HepG2 (cell line): ENCODE results near the gene PEAK1. TPM values are rescaled to one million over a fixed set of nuclear protein-coding genes. Genes with fewer than 3 reads are reported as not detected.

Source experiments
- ATAC-seq: fragments of 200-7000 bp; cut with Tn5 transposase; 3 replicates; pipeline ENCODE4 v1.9.1; 2020; ENCODE audit warnings: mild to moderate bottlenecking, moderate library complexity
- BruUV-seq: library from RNA; stranded (reverse); fragments of 400-500 nt; replicated peaks from 2 replicates; lab custom pipeline; 2021; lab: Mats Ljungman, UMichigan
- CTCF ChIA-PET: fragments of 300-600 bp; formaldehyde crosslinking; extraction: SDS; loops from one replicate; lab custom pipeline; 2021; ENCODE audit warnings: low total read pairs, inconsistent platforms, low intra/inter-chr PET ratio; lab: Yijun Ruan, JAX
- POLR2A ChIA-PET: fragments of 350-600 bp; sonication (Branson Sonifier 250); formaldehyde crosslinking; loops from one replicate; lab custom pipeline; 2020; ENCODE audit warnings: antibody characterized with exemption, inconsistent platforms; lab: Yijun Ruan, JAX
- DNase-seq: peaks from one replicate; pipeline ENCODE4 v3.0.0-alpha.2; 2015; ENCODE audit warnings: low spot score
- FAIRE-seq: peaks from 3 replicates; lab custom pipeline; 2011; peaks lifted over from hg19 to GRCh38; lab: Jason Lieb, UNC
- H2AFZ ChIP-seq: one replicate; pipeline ENCODE4 v1.6.1; 2011; ENCODE audit warnings: low read length, inconsistent platforms
- H3K27ac ChIP-seq: fragments of 300-600 bp; 3 replicates; pipeline ENCODE4 v1.8.0; 2011; ENCODE audit warnings: mixed run types, mild to moderate bottlenecking, mixed read lengths, low read length, inconsistent platforms; ENCODE audit not compliant: insufficient read depth; ENCODE audit errors: extremely low read length
- H3K27me3 ChIP-seq, 2 experiments: fragments of 200-600 bp in 1 of 2; 2 replicates in 1 of 2; 3 replicates in 1 of 2; pipeline versions ENCODE4 v1.6.0 to v1.8.0; 2011; ENCODE audit warnings: low read length in 2 of 2, mild to moderate bottlenecking in 2 of 2, moderate library complexity in 2 of 2, inconsistent platforms in 1 of 2; ENCODE audit not compliant: insufficient read depth in 2 of 2, control insufficient read depth in 1 of 2
- H3K36me3 ChIP-seq, 2 experiments: fragments of 200-600 bp in 1 of 2; replicated peaks in 1 of 2; 2 replicates in 1 of 2; 3 replicates in 1 of 2; pipeline versions ENCODE4 v1.5.1 to v1.8.0; 2011; ENCODE audit warnings: low read length in 2 of 2, inconsistent platforms in 1 of 2; ENCODE audit not compliant: insufficient read depth in 2 of 2, control insufficient read depth in 1 of 2
- H3K4me1 ChIP-seq: 2 replicates; pipeline ENCODE4 v1.5.1; 2012; ENCODE audit warnings: low read length, inconsistent platforms; ENCODE audit not compliant: insufficient read depth
- H3K4me2 ChIP-seq: 2 replicates; pipeline ENCODE4 v1.6.0; 2011; ENCODE audit warnings: low read depth, low read length, inconsistent platforms
- H3K4me3 ChIP-seq, 3 experiments: fragments of 200-600 bp in 1 of 3; sonication (generic), shearing (Covaris generic) in 1 of 3; replicated peaks in 1 of 3; 2 replicates each; pipeline ENCODE4 v1.5.1; 2011 to 2016; ENCODE audit warnings: low read length in 3 of 3, inconsistent platforms in 2 of 3, low read depth in 2 of 3, mild to moderate bottlenecking in 2 of 3, control low read depth in 1 of 3, mixed read lengths in 1 of 3; ENCODE audit not compliant: insufficient read depth in 1 of 3
- H3K79me2 ChIP-seq: one replicate; pipeline ENCODE4 v1.6.1; 2011; ENCODE audit warnings: low read length, inconsistent platforms; ENCODE audit not compliant: insufficient read depth
- H3K9ac ChIP-seq: 2 replicates; pipeline ENCODE4 v1.6.0; 2011; ENCODE audit warnings: mild to moderate bottlenecking, low read depth, low read length, inconsistent platforms; ENCODE audit not compliant: insufficient read depth
- H3K9me3 ChIP-seq: 2 replicates; pipeline ENCODE4 v1.5.1; 2012; ENCODE audit warnings: mild to moderate bottlenecking, low read length
- H4K20me1 ChIP-seq: 2 replicates; pipeline ENCODE4 v1.6.0; 2011; ENCODE audit warnings: inconsistent platforms, mild to moderate bottlenecking, low read length, moderate library complexity; ENCODE audit not compliant: insufficient read depth
- GTF2F1 ChIP-seq: fragments of 150-350 bp; IDR thresholded peaks from 2 replicates; pipeline ENCODE4 v1.6.1; 2014; ENCODE audit warnings: low read length
- LBX2 ChIP-seq: sonication (generic); formaldehyde crosslinking; IDR thresholded peaks from 2 replicates; pipeline ENCODE4 v1.5.0; 2020; ENCODE audit warnings: missing genetic modification reagents, mild to moderate bottlenecking, borderline replicate concordance
- MAFF ChIP-seq: IDR thresholded peaks from 2 replicates; pipeline ENCODE4 v1.6.1; 2011; ENCODE audit warnings: low read depth, low read length, improper control_type of control experiment
- MAFK ChIP-seq, 2 experiments: IDR thresholded peaks in 1 of 2; conservative IDR thresholded peaks in 1 of 2; 2 replicates each; pipeline ENCODE4 v1.6.1; 2011; ENCODE audit warnings: improper control_type of control experiment in 2 of 2, low read length in 2 of 2
- SP1 ChIP-seq, 2 experiments: fragments of 450-650 bp in 1 of 2; sonication (generic) in 1 of 2; formaldehyde crosslinking in 1 of 2; IDR thresholded peaks; 2 replicates each; pipeline versions ENCODE4 v1.4.0 to v1.6.1; 2016 to 2020; ENCODE audit warnings: missing genetic modification reagents in 1 of 2
- TRIM24 ChIP-seq: sonication (generic); formaldehyde crosslinking; IDR thresholded peaks from 2 replicates; pipeline ENCODE4 v1.8.0; 2022; ENCODE audit warnings: mild to moderate bottlenecking, missing genetic modification reagents
- ZNF746 ChIP-seq: sonication (generic); formaldehyde crosslinking; IDR thresholded peaks from 2 replicates; pipeline ENCODE4 v1.8.0; 2022; ENCODE audit warnings: mild to moderate bottlenecking, missing genetic modification reagents
- WGBS: methylation state at CpG from one replicate; pipeline ENCODE4 v1.1.6; 2017; ENCODE audit warnings: low lambda C conversion rate; 5-methylcytosine and 5-hydroxymethylcytosine counted together
- in situ Hi-C: cut with HindIII; loops from 2 replicates; pipeline ENCODE4 v1.10.0; 2017; ENCODE audit warnings: low pct_unique_long_range_greater_than_20kb; ENCODE audit not compliant: extremely low pct_ligation_motif_present
- intact Hi-C: fragments of 100-400 bp; cut with micrococcal nuclease; formaldehyde crosslinking; loops from one replicate; pipeline ENCODE4 v1.10.0; 2022; ENCODE audit not compliant: unreplicated experiment
- polyA plus RNA-seq, 8 experiments: library from polyadenylated mRNA; depleted of rRNA in 3 of 8; stranded (reverse) in 7 of 8; unstranded in 1 of 8; fragments of >200 nt; fragmentation: Illumina TruSeq in 4 of 8; extraction: Trizol in 4 of 8; gene quantifications; 2 replicates each; pipeline versions ENCODE4 v1.2.1 to v1.2.3, GENCODE V29; 2011 to 2016; ENCODE audit warnings: low read depth in 4 of 8, missing spikeins in 1 of 8, mixed read lengths in 1 of 8; ENCODE audit not compliant: insufficient read depth in 1 of 8
- total RNA-seq, 5 experiments: library from RNA; depleted of rRNA; stranded (reverse); fragments of >200 nt; fragmentation: Illumina TruSeq; extraction: Trizol; gene quantifications; 2 replicates each; pipeline ENCODE4 v1.2.3, GENCODE V29; 2016; ENCODE audit warnings: low read depth in 1 of 5
- TF ChIP-seq, protein P1 (sequence below): sonication (generic); formaldehyde crosslinking; IDR thresholded peaks from 2 replicates; pipeline ENCODE4 v1.4.0; 2020; ENCODE audit warnings: mild to moderate bottlenecking, missing genetic modification reagents, borderline replicate concordance

The PEAK1 gene
- total and polyA plus RNA-seq, 2 of the 13 experiments (the other 11 are each of a cell fraction or from before 2014, with no cell fraction given), result 6.0 to 6.6 TPM

DNA sequence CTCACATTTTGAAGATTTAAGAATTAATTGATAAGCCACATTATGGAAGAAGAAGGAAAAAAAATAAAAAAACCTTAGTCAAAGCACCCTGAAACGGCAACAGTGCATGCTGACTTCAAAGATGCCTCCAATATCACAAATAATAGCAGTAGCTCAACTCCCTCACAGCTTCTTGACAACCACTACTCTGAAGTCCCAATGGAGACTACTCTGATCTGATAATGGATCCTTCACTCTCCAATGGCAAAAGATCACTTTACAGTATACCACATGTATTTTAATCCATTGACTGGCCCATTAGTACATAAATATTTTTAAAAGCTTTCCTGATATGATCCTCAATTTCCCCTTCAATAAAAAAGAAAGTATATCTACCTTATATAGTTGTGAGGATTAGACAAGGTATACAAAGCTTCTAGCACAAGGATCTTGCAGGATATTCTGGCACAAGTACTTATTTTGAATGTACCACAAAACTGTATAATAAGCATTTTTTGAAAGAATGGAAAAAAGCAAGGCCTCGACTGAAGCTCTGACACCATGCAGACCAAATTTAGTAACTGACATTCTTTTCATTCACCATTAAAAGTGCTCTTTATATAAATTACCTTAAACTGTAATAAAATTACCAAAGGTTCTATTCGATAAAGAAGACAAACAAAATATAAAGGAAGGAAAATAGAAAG, 91.9 kb downstream of the PEAK1 start:
- no peak for TF ChIP-seq GTF2F1
- no peak for TF ChIP-seq ZNF746 (CRISPR knock-in tag)
- TF ChIP-seq, protein P1, sequence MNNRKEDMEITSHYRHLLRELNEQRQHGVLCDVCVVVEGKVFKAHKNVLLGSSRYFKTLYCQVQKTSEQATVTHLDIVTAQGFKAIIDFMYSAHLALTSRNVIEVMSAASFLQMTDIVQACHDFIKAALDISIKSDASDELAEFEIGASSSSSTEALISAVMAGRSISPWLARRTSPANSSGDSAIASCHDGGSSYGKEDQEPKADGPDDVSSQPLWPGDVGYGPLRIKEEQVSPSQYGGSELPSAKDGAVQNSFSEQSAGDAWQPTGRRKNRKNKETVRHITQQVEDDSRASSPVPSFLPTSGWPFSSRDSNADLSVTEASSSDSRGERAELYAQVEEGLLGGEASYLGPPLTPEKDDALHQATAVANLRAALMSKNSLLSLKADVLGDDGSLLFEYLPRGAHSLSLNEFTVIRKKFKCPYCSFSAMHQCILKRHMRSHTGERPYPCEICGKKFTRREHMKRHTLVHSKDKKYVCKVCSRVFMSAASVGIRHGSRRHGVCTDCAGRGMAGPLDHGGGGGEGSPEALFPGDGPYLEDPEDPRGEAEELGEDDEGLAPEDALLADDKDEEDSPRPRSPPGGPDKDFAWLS (CRISPR knock-in tag), result no peak
- TF ChIP-seq LBX2 (CRISPR knock-in tag), result no peak
- TF ChIP-seq MAFK (conservative IDR thresholded peaks at IDR 0.05 in 1 of 2, IDR thresholded peaks at IDR 0.05 in 1 of 2; ENCODE audit: low read length in 2 of 2), result peak; percentile 33 to 59; a peak in 3 of 4 replicates
- TF ChIP-seq TRIM24 (CRISPR knock-in tag), result no peak
- no peak for TF ChIP-seq SP1 (IDR thresholded peaks at IDR 0.05)
- no peak for TF ChIP-seq SP1 (CRISPR knock-in tag; IDR thresholded peaks at IDR 0.05)
- peak; percentile 44; the same call in 1 of the 2 replicates for TF ChIP-seq MAFF
- BruUV-seq, result no TSS peak
- no peak overlapping the region for H3K27ac ChIP-seq
- 95% methylated on average over 3 of the region's 3 CpGs for WGBS
- CTCF ChIA-PET, result no interaction called here
- intact Hi-C loops (no loop called here), in situ Hi-C loops (no loop called here)
- no peaks in the 10 kb centered on the region for H3K4me1 ChIP-seq
- POLR2A ChIA-PET, result no interaction called here
- no peaks in the 10 kb centered on the region for H3K27me3 ChIP-seq
- H3K4me3 ChIP-seq, result no peak overlapping the region
- ATAC-seq (no peak), DNase-seq (no peak), FAIRE-seq (no peak)
- H3K9ac ChIP-seq, result no peak overlapping the region
- no peaks in the 10 kb centered on the region for H3K79me2 ChIP-seq
- no peak overlapping the region for H2AFZ ChIP-seq
- no peaks in the 10 kb centered on the region for H4K20me1 ChIP-seq
- H3K36me3 ChIP-seq, result no peaks in the 10 kb centered on the region
- H3K4me2 ChIP-seq, result no peak overlapping the region
- H3K9me3 ChIP-seq, result no peaks in the 10 kb centered on the region
